PC-3 (cell line): ENCODE results near the gene HAUS1.

Experiments
- EZH2 ChIP-seq: fragments of 300-600 bp; sonication (generic); IDR thresholded peaks from one replicate; pipeline ENCODE4 v1.6.1; 2017; ENCODE audit warnings: antibody characterized with exemption, mild to moderate bottlenecking, low read length; ENCODE audit not compliant: unreplicated experiment
- EZH2phosphoT487 ChIP-seq: fragments of 300-600 bp; sonication (generic); IDR thresholded peaks from 2 replicates; pipeline ENCODE4 v1.6.1; 2018; ENCODE audit warnings: mild to moderate bottlenecking, antibody characterized with exemption, low read length, borderline replicate concordance
- TF ChIP-seq, protein P1 (sequence below): fragments of 300-600 bp; sonication (generic); conservative IDR thresholded peaks from 2 replicates; pipeline ENCODE4 v1.5.1; 2017; ENCODE audit warnings: antibody characterized with exemption, low read depth, mild to moderate bottlenecking, low read length

GRCh38 chr18:46164920-46165319, 60.7 kb downstream of the HAUS1 start:
- TF ChIP-seq EZH2phosphoT487 (no peak), EZH2 (no peak)
- TF ChIP-seq, protein P1, sequence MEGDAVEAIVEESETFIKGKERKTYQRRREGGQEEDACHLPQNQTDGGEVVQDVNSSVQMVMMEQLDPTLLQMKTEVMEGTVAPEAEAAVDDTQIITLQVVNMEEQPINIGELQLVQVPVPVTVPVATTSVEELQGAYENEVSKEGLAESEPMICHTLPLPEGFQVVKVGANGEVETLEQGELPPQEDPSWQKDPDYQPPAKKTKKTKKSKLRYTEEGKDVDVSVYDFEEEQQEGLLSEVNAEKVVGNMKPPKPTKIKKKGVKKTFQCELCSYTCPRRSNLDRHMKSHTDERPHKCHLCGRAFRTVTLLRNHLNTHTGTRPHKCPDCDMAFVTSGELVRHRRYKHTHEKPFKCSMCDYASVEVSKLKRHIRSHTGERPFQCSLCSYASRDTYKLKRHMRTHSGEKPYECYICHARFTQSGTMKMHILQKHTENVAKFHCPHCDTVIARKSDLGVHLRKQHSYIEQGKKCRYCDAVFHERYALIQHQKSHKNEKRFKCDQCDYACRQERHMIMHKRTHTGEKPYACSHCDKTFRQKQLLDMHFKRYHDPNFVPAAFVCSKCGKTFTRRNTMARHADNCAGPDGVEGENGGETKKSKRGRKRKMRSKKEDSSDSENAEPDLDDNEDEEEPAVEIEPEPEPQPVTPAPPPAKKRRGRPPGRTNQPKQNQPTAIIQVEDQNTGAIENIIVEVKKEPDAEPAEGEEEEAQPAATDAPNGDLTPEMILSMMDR, result no peak
